Trophoblast cell (in vitro differentiated cells and primary cell): ENCODE data around the gene OR2A2.
A peak's percentile ranks its signal among the peaks of the same experiment; 100 is the strongest.
"Not testable (repeated sequence)": the region's sequence is repeated elsewhere in the genome, so short reads cannot be mapped to it uniquely, and the experiment has no call there.

Experiments used
- DNase-seq, 2 donors: peaks; one replicate each; pipeline ENCODE4 v3.0.0-alpha.2; 2016
- H2AFZ ChIP-seq: 2 replicates; pipeline ENCODE4 v1.6.1; 2013; ENCODE audit warnings: low read length, moderate library complexity, mild to moderate bottlenecking; ENCODE audit not compliant: insufficient read depth, poor library complexity
- H2AK5ac ChIP-seq: 2 replicates; pipeline ENCODE4 v1.6.1; 2013; ENCODE audit warnings: mild to moderate bottlenecking, low read length
- H2BK120ac ChIP-seq: 2 replicates; pipeline ENCODE4 v1.6.1; 2013; ENCODE audit warnings: low read length, mild to moderate bottlenecking, moderate library complexity; ENCODE audit not compliant: insufficient read depth, poor library complexity
- H2BK12ac ChIP-seq: 2 replicates; pipeline ENCODE4 v1.6.1; 2013; ENCODE audit warnings: mild to moderate bottlenecking, low read length, moderate library complexity
- H2BK5ac ChIP-seq: 2 replicates; pipeline ENCODE4 v1.6.1; 2013; ENCODE audit warnings: low read length, low read depth, moderate library complexity, mild to moderate bottlenecking; ENCODE audit not compliant: poor library complexity
- H3K14ac ChIP-seq: 2 replicates; pipeline ENCODE4 v1.6.1; 2013; ENCODE audit warnings: mild to moderate bottlenecking, low read length
- H3K18ac ChIP-seq: 2 replicates; pipeline ENCODE4 v1.6.1; 2013; ENCODE audit warnings: mild to moderate bottlenecking, low read length
- H3K23ac ChIP-seq: 2 replicates; pipeline ENCODE4 v1.6.1; 2013; ENCODE audit warnings: low read length
- H3K27ac ChIP-seq: 2 replicates; pipeline ENCODE4 v1.5.1; 2013; ENCODE audit warnings: low read depth, mild to moderate bottlenecking, inconsistent platforms, low read length, moderate library complexity
- H3K27me3 ChIP-seq: 2 replicates; pipeline ENCODE4 v1.6.1; 2013; ENCODE audit warnings: inconsistent platforms, mild to moderate bottlenecking, low read length, moderate library complexity; ENCODE audit not compliant: insufficient read depth
- H3K36me3 ChIP-seq, 2 experiments: 1 replicate in 1 of 2; 2 replicates in 1 of 2; pipeline ENCODE4 v1.6.1; 2013; ENCODE audit warnings: low read length in 2 of 2, mild to moderate bottlenecking in 2 of 2, moderate library complexity in 1 of 2; ENCODE audit not compliant: insufficient read depth in 2 of 2, control insufficient read depth in 1 of 2
- H3K4ac ChIP-seq: 2 replicates; pipeline ENCODE4 v1.6.1; 2013; ENCODE audit warnings: low read depth, mild to moderate bottlenecking, low read length, moderate library complexity
- H3K4me1 ChIP-seq, 2 experiments: 1 replicate in 1 of 2; 2 replicates in 1 of 2; pipeline ENCODE4 v1.6.1; 2013; ENCODE audit warnings: low read length in 2 of 2, mild to moderate bottlenecking in 2 of 2, moderate library complexity in 1 of 2; ENCODE audit not compliant: insufficient read depth in 2 of 2, control insufficient read depth in 1 of 2
- H3K4me2 ChIP-seq: 2 replicates; pipeline ENCODE4 v1.6.1; 2013; ENCODE audit warnings: inconsistent platforms, mild to moderate bottlenecking, low read length, moderate library complexity
- H3K4me3 ChIP-seq: 2 replicates; pipeline ENCODE4 v1.5.1; 2013; ENCODE audit warnings: mild to moderate bottlenecking, low read depth, low read length, inconsistent platforms
- H3K79me1 ChIP-seq: one replicate; pipeline ENCODE4 v1.6.1; 2013; ENCODE audit warnings: low read length
- H3K79me2 ChIP-seq: 2 replicates; pipeline ENCODE4 v1.6.1; 2013; ENCODE audit warnings: low read length, mild to moderate bottlenecking; ENCODE audit not compliant: control insufficient read depth, insufficient read depth, poor library complexity
- H3K9ac ChIP-seq: 2 replicates; pipeline ENCODE4 v1.6.1; 2013; ENCODE audit warnings: mild to moderate bottlenecking, low read length
- H3K9me3 ChIP-seq: 2 replicates; pipeline ENCODE4 v1.6.1; 2013; ENCODE audit warnings: low read depth, mild to moderate bottlenecking, control low read depth, inconsistent platforms, low read length; ENCODE audit not compliant: insufficient read depth
- H4K12ac ChIP-seq: 2 replicates; pipeline ENCODE4 v1.6.1; 2013; ENCODE audit warnings: low read depth, mild to moderate bottlenecking, low read length, moderate library complexity
- H4K8ac ChIP-seq: 2 replicates; pipeline ENCODE4 v1.6.1; 2013; ENCODE audit warnings: low read depth, mild to moderate bottlenecking, low read length, moderate library complexity
- H4K91ac ChIP-seq: one replicate; pipeline ENCODE4 v1.6.1; 2013; ENCODE audit warnings: low read depth, mild to moderate bottlenecking, low read length, moderate library complexity
- WGBS: extraction: QIAGEN DNeasy Blood & Tissue Kit; methylation state at CpG from one replicate; pipeline ENCODE4 v1.1.7; 2013; ENCODE audit warnings: missing lambda C conversion rate; ENCODE audit not compliant: insufficient read length, insufficient coverage; ENCODE audit errors: extremely low coverage; 5-methylcytosine and 5-hydroxymethylcytosine counted together

OR2A2 gene

GRCh38 chr7:144127714-144128334 lies 18.4 kb downstream of the OR2A2 start:
- Histone ChIP-seq H3K4me2 (no peak overlapping the region), H3K14ac (no peak overlapping the region), H2AFZ (no peak overlapping the region), H2BK120ac (no peak overlapping the region), H2BK12ac (no peak overlapping the region), H2AK5ac (no peak overlapping the region), H3K4me1 (no peaks in the 10 kb centered on the region), H4K12ac (no peak overlapping the region), H4K91ac (no peak overlapping the region), H3K79me2 (no peaks in the 10 kb centered on the region), H4K8ac (no peak overlapping the region), H3K27me3 (no peaks in the 10 kb centered on the region), H3K79me1 (no peaks in the 10 kb centered on the region), H3K27ac (no peak overlapping the region), H3K23ac (no peak overlapping the region), H3K9ac (no peak overlapping the region), H2BK5ac (no peak overlapping the region), H3K4me3 (no peak overlapping the region), H3K4ac (no peak overlapping the region), H3K36me3 (no peaks in the 10 kb centered on the region), H3K9me3 (no peaks in the 10 kb centered on the region), H3K18ac (no peak overlapping the region)
- DNase-seq: peak; percentile 84 to 91
- no CpG with 5 or more reads among the region's 6 CpGs for WGBS

- H3K18ac ChIP-seq, H2BK12ac ChIP-seq, DNase-seq, H2AK5ac ChIP-seq, H3K4ac ChIP-seq, H3K27ac ChIP-seq, H3K4me3 ChIP-seq, H3K79me1 ChIP-seq, H3K14ac ChIP-seq, H3K9me3 ChIP-seq, H4K91ac ChIP-seq, H2BK5ac ChIP-seq, H2AFZ ChIP-seq, H3K27me3 ChIP-seq, H3K36me3 ChIP-seq, H3K79me2 ChIP-seq, H4K12ac ChIP-seq, H4K8ac ChIP-seq, H3K23ac ChIP-seq, H2BK120ac ChIP-seq, H3K9ac ChIP-seq, H3K4me2 ChIP-seq, H3K4me1 ChIP-seq: not testable (repeated sequence)
- no CpG with 5 or more reads among the region's 9 CpGs for WGBS
These were observed 20.2 kb downstream of the OR2A2 start for GRCh38 chr7:144129601-144130000.

- Histone ChIP-seq H3K4me1 (no peaks in the 10 kb centered on the region), H3K4me3 (no peak overlapping the region), H2AK5ac (no peak overlapping the region), H3K27me3 (no peaks in the 10 kb centered on the region), H4K12ac (no peak overlapping the region), H3K27ac (no peak overlapping the region), H3K14ac (no peak overlapping the region), H3K4ac (no peak overlapping the region), H2AFZ (no peak overlapping the region), H4K8ac (no peak overlapping the region), H3K4me2 (no peak overlapping the region), H3K36me3 (no peaks in the 10 kb centered on the region), H2BK12ac (no peak overlapping the region), H3K18ac (no peak overlapping the region), H3K79me2 (no peaks in the 10 kb centered on the region), H3K9ac (no peak overlapping the region), H2BK120ac (no peak overlapping the region), H2BK5ac (no peak overlapping the region), H3K79me1 (no peaks in the 10 kb centered on the region), H4K91ac (no peak overlapping the region), H3K9me3 (no peaks in the 10 kb centered on the region), H3K23ac (no peak overlapping the region)
- no peak for DNase-seq
- WGBS: no CpG with 5 or more reads among the region's 2 CpGs
These were observed 21.3 kb downstream of the OR2A2 start for GRCh38 chr7:144130730-144131129.

GRCh38 chr7:144132262-144132661 lies 22.9 kb downstream of the OR2A2 start:
- Histone ChIP-seq H2BK5ac (no peak overlapping the region), H3K36me3 (no peaks in the 10 kb centered on the region), H3K18ac (no peak overlapping the region), H3K4ac (no peak overlapping the region), H3K4me3 (no peak overlapping the region), H4K12ac (no peak overlapping the region), H2BK120ac (no peak overlapping the region), H2AK5ac (no peak overlapping the region), H3K79me2 (no peaks in the 10 kb centered on the region), H3K27ac (no peak overlapping the region), H3K27me3 (no peaks in the 10 kb centered on the region), H4K8ac (no peak overlapping the region), H3K23ac (no peak overlapping the region), H2AFZ (no peak overlapping the region), H3K4me2 (no peak overlapping the region), H3K4me1 (no peaks in the 10 kb centered on the region), H2BK12ac (no peak overlapping the region), H3K9ac (no peak overlapping the region), H4K91ac (no peak overlapping the region), H3K79me1 (no peaks in the 10 kb centered on the region), H3K9me3 (no peaks in the 10 kb centered on the region), H3K14ac (no peak overlapping the region)
- WGBS: 100% methylated on average over 1 of the region's 3 CpGs
- no peak for DNase-seq
